DND-41 (cell line): Measurements from ENCODE around the gene REEP2.

ENCODE experiments used
- ATAC-seq: fragments of 200-7000 bp; cut with Tn5 transposase; 3 replicates; pipeline ENCODE4 v1.9.1; 2021; ENCODE audit warnings: low read depth; ENCODE audit not compliant: insufficient read depth
- DNase-seq: peaks from one replicate; pipeline ENCODE4 v3.0.0-alpha.2; 2020
- H2AFZ ChIP-seq: 2 replicates; pipeline ENCODE4 v1.6.0; 2012; ENCODE audit warnings: low read depth, low read length
- H3K27ac ChIP-seq: 2 replicates; pipeline ENCODE4 v1.5.1; 2012; ENCODE audit warnings: low read length, inconsistent platforms
- H3K27me3 ChIP-seq: fragments of 200-600 bp; sonication (generic); 2 replicates; pipeline ENCODE4 v1.6.0; 2012; ENCODE audit warnings: low read length, mild to moderate bottlenecking, inconsistent platforms; ENCODE audit not compliant: insufficient read depth, poor library complexity
- H3K36me3 ChIP-seq: 2 replicates; pipeline ENCODE4 v1.5.1; 2012; ENCODE audit warnings: low read length, inconsistent platforms; ENCODE audit not compliant: insufficient read depth
- H3K4me1 ChIP-seq: 2 replicates; pipeline ENCODE4 v1.5.1; 2012; ENCODE audit warnings: mild to moderate bottlenecking, low read length; ENCODE audit not compliant: insufficient read depth
- H3K4me2 ChIP-seq: 2 replicates; pipeline ENCODE4 v1.6.0; 2012; ENCODE audit warnings: mild to moderate bottlenecking, moderate library complexity, low read length, inconsistent platforms; ENCODE audit not compliant: insufficient read depth
- H3K4me3 ChIP-seq, 2 experiments: fragments of 200-600 bp in 1 of 2; shearing (Covaris generic) in 1 of 2; 2 replicates each; pipeline ENCODE4 v1.5.1; 2012 to 2016; ENCODE audit warnings: inconsistent platforms in 2 of 2, low read length in 2 of 2, mild to moderate bottlenecking in 2 of 2, low read depth in 1 of 2, moderate library complexity in 1 of 2
- H3K79me2 ChIP-seq: 2 replicates; pipeline ENCODE4 v1.6.0; 2012; ENCODE audit warnings: low read length, inconsistent platforms; ENCODE audit not compliant: insufficient read depth
- H3K9ac ChIP-seq: 2 replicates; pipeline ENCODE4 v1.6.0; 2012; ENCODE audit warnings: low read depth, mild to moderate bottlenecking, inconsistent platforms, low read length, moderate library complexity
- H3K9me3 ChIP-seq: 2 replicates; pipeline ENCODE4 v1.5.1; 2012; ENCODE audit warnings: low read length, moderate library complexity, mild to moderate bottlenecking, inconsistent platforms; ENCODE audit not compliant: insufficient read depth, severe bottlenecking
- H4K20me1 ChIP-seq: 2 replicates; pipeline ENCODE4 v1.6.0; 2012; ENCODE audit warnings: low read length; ENCODE audit not compliant: insufficient read depth
- CTCF ChIP-seq: IDR thresholded peaks from 2 replicates; pipeline ENCODE4 v1.5.1; 2012; ENCODE audit warnings: borderline replicate concordance, low read length, moderate library complexity, mild to moderate bottlenecking; ENCODE audit not compliant: poor library complexity, severe bottlenecking; ENCODE audit errors: extremely low read depth
- EZH2 ChIP-seq: IDR thresholded peaks from 3 replicates; pipeline ENCODE4 v1.6.1; 2012; ENCODE audit warnings: borderline replicate concordance, low read depth, mild to moderate bottlenecking, moderate library complexity, low read length, inconsistent platforms; ENCODE audit not compliant: severe bottlenecking

The REEP2 gene

GRCh38 chr5:138469540-138470321, 30.9 kb downstream of the REEP2 start:
- Histone ChIP-seq H3K9me3 (no peaks in the 10 kb centered on the region), H3K9ac (no peak overlapping the region), H3K36me3 (peaks cover 19% of the 10 kb centered on the region), H3K4me3 (no peak overlapping the region), H2AFZ (no peak overlapping the region), H3K79me2 (peaks cover 20% of the 10 kb centered on the region), H4K20me1 (peaks cover 32% of the 10 kb centered on the region), H3K27me3 (no peaks in the 10 kb centered on the region), H3K27ac (no peak overlapping the region), H3K4me2 (no peak overlapping the region), H3K4me1 (peaks cover 29% of the 10 kb centered on the region)
- DNase-seq: no peak
- no peak for TF ChIP-seq EZH2
- TF ChIP-seq CTCF: no peak
- ATAC-seq: no peak

GRCh38 chr5:138470322-138471051, 31.6 kb downstream of the REEP2 start:
- H3K36me3 ChIP-seq: peaks cover 19% of the 10 kb centered on the region
- no peak for TF ChIP-seq CTCF
- no peak for TF ChIP-seq EZH2
- H3K4me3 ChIP-seq: no peak overlapping the region
- H3K27ac ChIP-seq: no peak overlapping the region
- no peaks in the 10 kb centered on the region for H3K27me3 ChIP-seq
- H3K79me2 ChIP-seq: peaks cover 20% of the 10 kb centered on the region
- ATAC-seq (no peak), DNase-seq (no peak)
- peaks cover 32% of the 10 kb centered on the region for H4K20me1 ChIP-seq
- H3K4me2 ChIP-seq: no peak overlapping the region
- no peaks in the 10 kb centered on the region for H3K9me3 ChIP-seq
- no peak overlapping the region for H2AFZ ChIP-seq
- no peak overlapping the region for H3K9ac ChIP-seq
- H3K4me1 ChIP-seq: peaks cover 29% of the 10 kb centered on the region

DNA sequence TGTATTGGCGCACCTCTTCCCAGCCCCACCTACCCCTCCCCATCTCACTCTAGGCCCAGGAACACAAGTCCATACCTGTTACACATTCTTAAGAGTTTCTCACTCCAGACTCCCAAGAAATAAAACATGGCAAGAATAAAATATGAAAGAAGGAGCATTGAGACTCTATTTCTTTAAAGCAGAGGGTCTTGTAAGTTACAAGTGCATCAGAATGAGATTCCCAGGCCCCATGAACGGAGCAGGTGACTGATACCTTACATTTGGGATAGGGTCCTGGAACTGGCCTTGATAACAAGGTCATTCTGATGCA, 32.1 kb downstream of the REEP2 start:
- Histone ChIP-seq H3K27me3 (no peaks in the 10 kb centered on the region), H3K9ac (no peak overlapping the region), H3K9me3 (no peaks in the 10 kb centered on the region), H2AFZ (no peak overlapping the region), H3K27ac (no peak overlapping the region), H4K20me1 (peaks cover 27% of the 10 kb centered on the region), H3K79me2 (peaks cover 15% of the 10 kb centered on the region), H3K36me3 (peaks cover 16% of the 10 kb centered on the region), H3K4me3 (no peak overlapping the region), H3K4me2 (no peak overlapping the region), H3K4me1 (peaks cover 24% of the 10 kb centered on the region)
- DNase-seq (no peak), ATAC-seq (no peak)
- TF ChIP-seq EZH2 (no peak), CTCF (no peak)
